ENCODE data around the gene VAMP3. TPM values are rescaled to one million over a fixed set of nuclear protein-coding genes. Genes with fewer than 3 reads are reported as not detected.
A peak's percentile ranks its signal among the peaks of the same experiment; 100 is the strongest.

Gene VAMP3
- total RNA-seq, 1 experiment from 2014 or later: 57.8 TPM

DNA sequence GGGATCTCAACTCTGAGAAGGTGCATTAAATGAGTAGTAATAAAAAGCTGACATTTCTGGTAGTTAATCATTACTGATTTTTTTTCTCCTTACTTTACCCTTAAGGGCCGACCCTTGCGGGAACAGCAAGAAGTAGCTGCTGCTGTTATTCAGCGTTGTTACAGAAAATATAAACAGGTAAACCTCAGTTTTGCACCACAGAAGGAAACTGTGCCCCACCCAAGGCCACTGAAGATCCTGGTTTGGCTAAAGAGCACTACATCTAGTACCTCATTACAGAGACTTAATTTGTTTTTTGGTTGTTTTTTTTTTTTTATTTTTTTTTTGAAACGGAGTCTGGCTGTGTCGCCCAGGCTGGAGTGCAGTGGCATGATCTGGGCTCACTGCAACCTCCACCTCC lies 23.5 kb upstream of the VAMP3 start:
- DNase-seq: no peak
- Mint-ChIP-seq H3K27ac (ENCODE audit: unreplicated experiment) (no peak overlapping the region), H3K36me3 (ENCODE audit: insufficient read depth, unreplicated experiment) (no peaks in the 10 kb centered on the region), H3K4me3 (ENCODE audit: low read depth, unreplicated experiment) (no peak overlapping the region), H3K27me3 (ENCODE audit: unreplicated experiment) (no peaks in the 10 kb centered on the region), H3K4me1 (ENCODE audit: low read depth, unreplicated experiment) (no peaks in the 10 kb centered on the region), H3K9me3 (ENCODE audit: low read depth, unreplicated experiment) (no peaks in the 10 kb centered on the region)
- TF ChIP-seq CTCF (IDR thresholded peaks at IDR 0.05; ENCODE audit: unreplicated experiment): no peak
- no TSS peak for BruUV-seq (replicated peaks)
- intact Hi-C loops (cut with micrococcal nuclease; ENCODE audit: unreplicated experiment): no loop called here
- CTCF ChIA-PET: interaction anchor here (1.1 kb wide), 1 partner anchor 78 kb away, joined by 5 read pairs; no protein-coding TSS in a partner anchor

DNA sequence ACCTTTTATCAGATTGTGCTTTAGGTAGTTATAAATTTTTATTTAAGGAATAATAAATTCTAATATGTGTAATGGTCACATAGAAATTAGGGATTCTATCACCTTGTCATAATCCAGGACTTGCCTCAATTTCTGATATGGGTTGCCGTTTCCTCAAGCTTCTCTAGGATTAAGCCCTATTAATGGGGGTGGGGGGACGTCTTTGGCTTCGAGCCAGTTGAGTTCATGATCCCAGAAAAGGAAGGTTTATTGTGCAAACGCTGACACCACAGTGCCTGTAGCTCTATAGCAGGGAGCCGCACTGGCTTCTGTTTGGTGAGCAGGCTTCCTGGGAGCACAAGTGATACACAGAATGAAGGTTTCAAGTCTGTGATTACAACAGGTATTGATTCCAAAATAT lies 22.0 kb upstream of the VAMP3 start:
- Mint-ChIP-seq H3K9me3 (ENCODE audit: low read depth, unreplicated experiment) (no peaks in the 10 kb centered on the region), H3K4me3 (ENCODE audit: low read depth, unreplicated experiment) (no peak overlapping the region), H3K36me3 (ENCODE audit: insufficient read depth, unreplicated experiment) (no peaks in the 10 kb centered on the region), H3K4me1 (ENCODE audit: low read depth, unreplicated experiment) (no peaks in the 10 kb centered on the region), H3K27ac (ENCODE audit: unreplicated experiment) (no peak overlapping the region), H3K27me3 (ENCODE audit: unreplicated experiment) (no peaks in the 10 kb centered on the region)
- TF ChIP-seq CTCF (IDR thresholded peaks at IDR 0.05; ENCODE audit: unreplicated experiment): no peak
- DNase-seq: no peak
- intact Hi-C loops (cut with micrococcal nuclease; ENCODE audit: unreplicated experiment): no loop called here
- CTCF ChIA-PET: no interaction called here
- no TSS peak for BruUV-seq (replicated peaks)

DNA sequence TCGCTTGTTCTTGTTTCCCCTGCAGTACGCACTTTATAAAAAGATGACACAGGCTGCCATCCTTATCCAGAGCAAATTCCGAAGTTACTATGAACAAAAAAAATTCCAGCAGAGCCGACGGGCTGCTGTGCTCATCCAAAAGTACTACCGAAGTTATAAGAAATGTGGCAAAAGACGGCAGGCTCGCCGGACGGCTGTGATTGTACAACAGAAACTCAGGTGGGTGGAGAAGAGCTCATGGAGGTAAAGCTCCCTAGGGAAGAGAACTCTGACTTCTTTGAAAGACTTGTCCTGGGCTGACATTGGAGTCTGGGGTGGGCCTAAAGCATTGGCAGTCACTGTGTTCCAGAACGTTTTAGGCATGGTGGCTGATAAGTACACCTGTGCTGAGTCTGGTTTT lies 19.9 kb upstream of the VAMP3 start:
- CTCF ChIA-PET: interaction anchor here (1.4 to 4.6 kb wide), 3 partner anchors 47 to 83 kb away, joined by 5 to 50 read pairs (median 6); no protein-coding TSS in a partner anchor
- Mint-ChIP-seq H3K4me1 (ENCODE audit: low read depth, unreplicated experiment) (no peaks in the 10 kb centered on the region), H3K36me3 (ENCODE audit: insufficient read depth, unreplicated experiment) (no peaks in the 10 kb centered on the region), H3K27me3 (ENCODE audit: unreplicated experiment) (no peaks in the 10 kb centered on the region), H3K9me3 (ENCODE audit: low read depth, unreplicated experiment) (no peaks in the 10 kb centered on the region), H3K27ac (ENCODE audit: unreplicated experiment) (no peak overlapping the region), H3K4me3 (ENCODE audit: low read depth, unreplicated experiment) (no peak overlapping the region)
- no peak for DNase-seq
- BruUV-seq (replicated peaks): no TSS peak
- intact Hi-C loops (cut with micrococcal nuclease; ENCODE audit: unreplicated experiment): no loop called here
- no peak for TF ChIP-seq CTCF (IDR thresholded peaks at IDR 0.05; ENCODE audit: unreplicated experiment)

DNA sequence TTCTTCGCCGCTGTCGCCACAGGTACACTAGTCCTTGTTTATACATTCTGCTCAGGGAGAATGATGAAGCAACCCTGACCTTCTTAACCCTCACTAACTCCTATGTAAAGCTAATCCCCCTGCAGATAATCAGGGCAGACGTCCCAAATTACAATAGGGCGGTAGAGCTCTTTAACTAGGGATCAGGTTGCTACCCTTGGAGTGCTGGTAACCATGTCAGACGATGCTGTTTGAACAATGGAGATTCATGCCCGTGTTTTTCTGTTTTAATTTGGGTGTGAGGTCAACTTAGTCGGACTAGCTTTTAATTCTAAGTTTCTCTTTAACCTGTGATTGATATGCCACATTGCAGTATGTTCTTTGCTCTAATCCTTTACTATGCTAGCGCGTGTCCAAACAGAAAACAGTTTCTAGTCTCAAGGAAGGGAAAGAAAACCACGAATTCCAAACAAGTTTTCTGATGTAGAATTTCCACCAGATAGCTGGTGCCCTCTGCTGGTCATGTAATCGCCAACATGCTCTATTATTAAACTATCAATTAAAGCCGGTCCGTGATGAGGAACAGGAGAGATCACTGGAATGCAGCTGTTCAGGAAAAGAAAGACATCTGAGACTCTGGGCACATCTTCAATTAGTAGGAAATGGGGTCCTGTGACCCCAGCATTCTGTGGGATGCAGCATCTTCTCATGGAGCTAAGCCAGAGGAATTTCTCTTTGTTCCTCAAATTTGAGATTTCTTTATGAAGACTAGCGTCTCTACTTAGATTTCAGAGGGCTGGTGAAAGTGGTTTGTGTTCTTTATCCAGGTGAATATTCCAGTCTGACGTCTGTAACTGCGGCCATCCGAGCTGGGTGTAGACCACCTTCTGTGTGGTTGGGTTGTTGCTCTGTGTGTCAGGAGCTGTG lies 18.3 kb upstream of the VAMP3 start:
- Mint-ChIP-seq H3K4me1 (ENCODE audit: low read depth, unreplicated experiment) (no peaks in the 10 kb centered on the region), H3K27ac (ENCODE audit: unreplicated experiment) (no peak overlapping the region), H3K9me3 (ENCODE audit: low read depth, unreplicated experiment) (no peaks in the 10 kb centered on the region), H3K4me3 (ENCODE audit: low read depth, unreplicated experiment) (no peak overlapping the region), H3K27me3 (ENCODE audit: unreplicated experiment) (no peaks in the 10 kb centered on the region), H3K36me3 (ENCODE audit: insufficient read depth, unreplicated experiment) (no peaks in the 10 kb centered on the region)
- intact Hi-C loops (cut with micrococcal nuclease; ENCODE audit: unreplicated experiment): loop anchor here (1.0 kb wide), 1 partner anchor 85 kb away; no protein-coding TSS in a partner anchor
- DNase-seq: peak; percentile 51
- BruUV-seq (replicated peaks): no TSS peak
- CTCF ChIA-PET: interaction anchor here (1.4 to 4.6 kb wide), 3 partner anchors 48 to 84 kb away, joined by 5 to 50 read pairs (median 6); no protein-coding TSS in a partner anchor
- TF ChIP-seq CTCF (IDR thresholded peaks at IDR 0.05; ENCODE audit: unreplicated experiment): no peak

All from Calu3 (cell line).